ENCODE results near the gene METAP2.

The METAP2 gene

DNA sequence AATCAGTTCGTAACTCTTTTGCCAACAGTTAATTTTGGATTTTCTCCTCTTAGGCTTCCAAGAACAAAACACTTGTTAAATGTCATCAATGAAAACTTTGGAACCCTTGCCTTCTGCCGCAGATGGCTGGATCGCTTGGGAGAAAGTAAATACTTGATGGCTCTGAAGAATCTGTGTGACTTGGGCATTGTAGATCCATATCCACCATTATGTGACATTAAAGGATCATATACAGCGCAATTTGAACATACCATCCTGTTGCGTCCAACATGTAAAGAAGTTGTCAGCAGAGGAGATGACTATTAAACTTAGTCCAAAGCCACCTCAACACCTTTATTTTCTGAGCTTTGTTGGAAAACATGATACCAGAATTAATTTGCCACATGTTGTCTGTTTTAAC lies 39.6 kb downstream of the METAP2 start:
- no peak for DNase-seq (ENCODE audit: low spot score)

DNA sequence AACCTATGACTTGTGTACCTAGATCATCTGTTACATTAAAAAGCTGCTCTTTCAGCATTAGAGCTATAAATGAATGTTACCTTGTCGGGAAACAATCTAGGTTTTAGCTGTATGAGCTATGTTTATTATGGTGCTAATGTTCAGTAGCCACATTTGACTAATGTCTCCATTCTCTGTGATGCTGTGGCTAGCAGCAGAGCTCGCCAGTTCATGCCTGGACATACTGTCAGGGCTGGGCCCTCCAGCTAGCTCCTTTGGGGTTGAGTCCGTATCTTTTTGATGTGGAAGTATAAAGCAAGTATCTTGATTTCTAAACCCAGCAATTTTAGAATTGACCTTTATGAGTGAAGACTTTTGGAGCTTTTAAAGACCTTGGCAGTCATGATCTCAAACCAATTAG lies 41.2 kb downstream of the METAP2 start:
- no peak for DNase-seq (ENCODE audit: low spot score)

DNA sequence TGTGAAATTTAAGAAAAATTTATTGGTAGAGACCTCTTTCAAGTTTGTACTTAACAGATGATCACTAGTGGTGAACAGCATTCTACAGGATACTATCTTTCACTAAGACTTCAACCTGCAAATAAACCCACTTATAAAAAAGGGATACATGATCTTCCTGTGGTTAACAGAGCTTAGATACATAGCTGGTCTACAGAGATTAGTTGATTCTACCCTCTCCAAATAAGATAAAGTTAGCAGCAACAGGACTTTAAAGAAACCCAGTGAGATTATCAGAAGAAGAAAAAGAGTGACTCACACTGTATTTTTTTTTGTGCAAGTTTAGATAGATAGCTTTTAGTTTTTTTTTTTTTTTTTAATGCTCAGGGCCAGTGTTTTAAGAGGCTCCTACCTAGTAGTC lies 42.8 kb downstream of the METAP2 start:
- no peak for DNase-seq (ENCODE audit: low spot score)

DNA sequence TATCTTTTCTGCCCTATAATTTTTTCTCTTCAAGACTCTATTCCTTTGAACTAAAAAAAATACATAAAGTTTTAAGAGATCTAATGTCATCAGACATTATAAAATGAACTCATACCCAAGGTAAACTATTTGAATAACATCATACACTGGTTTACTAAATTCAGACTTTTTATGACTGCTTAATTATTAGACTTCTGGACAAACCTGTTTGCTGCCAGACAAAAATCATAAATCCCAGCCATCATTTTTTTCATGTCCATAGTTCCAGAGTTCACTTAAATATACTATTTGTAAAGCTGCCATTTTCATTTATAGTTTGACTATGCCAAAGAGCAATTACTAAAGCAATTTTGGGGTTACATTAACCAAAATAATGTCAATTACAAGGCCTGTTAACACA lies 43.3 kb downstream of the METAP2 start:
- no peak for DNase-seq (ENCODE audit: low spot score)

DNA sequence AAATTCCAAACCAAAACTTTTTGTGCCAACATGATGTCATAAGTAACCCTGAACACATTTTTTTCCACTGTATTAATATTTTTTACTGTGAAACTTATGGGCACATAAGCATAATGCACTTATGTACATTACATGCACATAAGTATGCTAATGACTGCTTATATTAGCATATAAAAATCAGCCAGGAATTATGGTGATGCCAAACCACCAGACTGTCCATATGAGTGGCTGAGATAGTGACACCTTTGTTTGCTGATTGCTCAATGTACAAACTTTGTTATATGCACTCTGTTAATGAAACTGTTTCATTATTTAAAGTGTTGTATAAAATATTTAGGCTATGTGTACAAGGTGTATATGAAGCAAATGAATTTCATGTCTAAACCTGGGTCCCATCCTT lies 45.0 kb downstream of the METAP2 start:
- DNase-seq (ENCODE audit: low spot score): no peak

DNA sequence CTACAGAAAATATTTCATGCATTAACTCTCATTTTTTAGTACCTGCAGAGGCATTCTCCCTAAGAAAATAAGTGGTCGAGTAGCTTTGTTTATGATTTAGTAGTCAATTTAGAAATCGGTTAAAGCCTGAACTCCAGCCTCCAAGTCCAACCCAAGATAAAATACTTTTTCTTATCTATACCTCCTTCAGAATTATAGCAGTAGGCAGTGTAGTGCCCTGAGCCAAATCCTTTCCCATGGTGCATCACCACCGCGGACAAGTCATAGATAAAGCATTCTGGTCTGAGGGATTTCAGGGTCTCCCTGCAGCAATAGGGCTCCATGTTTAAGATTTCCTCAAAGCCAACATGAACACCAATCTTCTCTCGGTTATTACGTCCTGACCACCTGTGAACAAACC lies 46.9 kb downstream of the METAP2 start:
- DNase-seq (ENCODE audit: low spot score): no peak

DNA sequence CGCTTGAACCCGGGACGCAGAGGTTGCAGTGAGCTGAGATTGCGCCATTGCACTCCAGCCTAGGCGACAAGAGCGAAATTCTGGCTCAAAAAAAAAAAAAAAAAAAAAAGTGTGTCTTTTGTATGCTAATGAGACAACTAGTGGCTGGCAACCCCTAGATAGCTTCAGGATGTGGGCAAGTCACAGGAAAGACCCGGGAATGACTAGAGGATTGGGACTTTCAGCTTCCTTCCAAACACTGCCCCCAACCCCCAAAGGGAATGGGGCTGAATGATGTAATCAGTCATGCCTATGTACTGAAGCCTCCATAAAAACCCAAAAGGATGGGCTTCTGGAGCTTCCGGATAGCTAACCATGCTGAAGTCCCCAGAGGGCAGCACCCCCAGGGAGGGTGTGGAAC lies 48.7 kb downstream of the METAP2 start:
- no peak for DNase-seq (ENCODE audit: low spot score)

DNA sequence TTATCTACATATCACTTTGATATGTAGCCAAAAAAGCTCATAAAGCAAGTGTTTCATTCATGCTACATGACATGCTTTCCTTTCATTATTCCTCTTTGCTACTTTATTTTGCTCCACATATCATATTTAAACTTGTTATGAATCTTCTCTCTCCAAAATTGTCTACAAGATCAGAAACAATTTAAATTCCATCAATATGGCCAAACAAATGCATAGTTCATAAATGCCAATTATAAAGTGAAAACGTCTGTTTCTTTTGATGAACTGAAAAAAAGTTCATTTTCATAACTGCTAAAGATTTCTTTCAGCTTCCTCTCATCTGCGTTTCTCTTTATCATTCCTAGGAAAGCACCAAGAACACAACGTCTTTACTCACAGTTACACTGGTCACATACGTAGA lies 54.5 kb downstream of the METAP2 start:
- DNase-seq (ENCODE audit: low spot score): no peak

DNA sequence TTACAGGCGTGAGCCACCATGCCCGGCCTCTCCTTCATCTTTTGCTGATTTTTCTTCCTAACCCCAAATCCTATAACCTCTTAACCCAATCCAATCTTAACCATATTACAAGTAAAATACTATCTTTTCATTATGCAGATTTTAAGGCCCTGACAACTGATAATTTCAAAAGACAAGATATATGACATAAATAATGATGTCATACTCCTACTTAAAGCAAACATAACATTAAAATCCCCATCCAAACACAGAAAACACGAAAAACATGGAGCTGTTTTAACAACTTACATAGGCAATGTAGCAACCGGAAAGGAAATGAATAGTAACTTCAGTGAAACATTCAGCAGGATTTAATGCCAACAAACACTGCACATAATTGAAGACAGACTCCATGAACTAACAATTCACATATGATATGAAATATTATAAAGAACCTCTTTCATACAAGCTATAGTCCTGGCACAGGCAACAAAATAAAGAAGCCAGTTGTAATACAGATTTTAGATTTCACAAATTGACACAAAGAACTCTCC lies 55.8 kb downstream of the METAP2 start:
- DNase-seq (ENCODE audit: low spot score): peak; percentile 34

DNA sequence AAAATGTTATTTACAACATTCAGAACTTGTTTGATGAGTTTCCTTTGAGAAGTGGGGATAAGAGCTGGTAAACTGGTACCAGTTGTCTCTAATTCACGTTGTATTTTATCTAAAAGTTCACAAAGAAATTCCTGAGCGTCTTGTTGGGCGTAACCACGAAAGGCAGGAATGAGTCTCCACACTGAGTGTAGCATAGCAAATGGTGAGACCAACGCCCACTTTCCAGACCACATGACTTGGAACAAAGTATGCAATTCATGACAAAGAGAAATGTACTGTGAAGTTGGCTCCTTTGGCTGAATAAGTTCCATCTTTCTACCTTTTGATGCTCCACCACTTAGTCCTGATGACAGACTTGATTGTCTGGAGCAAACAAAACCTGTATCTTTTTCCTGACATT lies 58.9 kb downstream of the METAP2 start:
- DNase-seq (ENCODE audit: low spot score): peak; percentile 42

DNA sequence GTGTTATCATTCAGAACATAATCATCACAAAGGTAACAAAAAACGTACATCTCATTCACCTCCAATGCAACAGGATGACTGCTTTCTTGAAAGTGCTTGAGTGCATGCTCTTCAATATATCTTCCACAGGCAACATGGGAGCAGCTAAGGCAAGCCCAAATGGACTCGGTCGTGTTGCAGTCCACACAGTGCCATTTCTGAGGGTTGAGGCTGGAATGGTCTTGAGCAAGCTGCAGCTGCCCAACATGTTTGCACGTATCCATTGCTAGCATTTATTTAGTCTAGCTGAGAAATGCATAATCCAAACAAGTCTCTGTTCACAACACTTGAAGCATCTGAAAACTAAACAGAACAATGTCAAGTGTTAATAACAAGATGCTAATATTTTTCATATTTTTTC lies 60.0 kb downstream of the METAP2 start:
- no peak for DNase-seq (ENCODE audit: low spot score)

DNA sequence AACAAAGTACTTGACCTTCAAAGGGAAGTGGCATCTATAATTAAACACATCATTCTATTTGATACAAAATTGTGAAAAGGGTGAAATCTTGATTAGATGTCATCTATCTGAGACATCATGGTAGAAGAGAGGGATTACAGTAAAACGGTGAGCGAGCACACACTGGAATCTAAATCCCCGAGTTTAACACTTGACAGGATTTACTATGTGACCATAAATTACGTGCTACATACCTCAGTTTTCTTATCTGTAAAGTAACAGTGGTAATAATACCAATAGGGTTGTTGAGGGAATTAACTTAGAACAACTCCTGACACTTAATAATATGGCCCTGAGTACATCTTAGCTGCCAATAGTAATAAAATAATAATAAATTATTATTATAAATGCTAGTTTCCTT lies 64.1 kb downstream of the METAP2 start:
- DNase-seq (ENCODE audit: low spot score): no peak

DNA sequence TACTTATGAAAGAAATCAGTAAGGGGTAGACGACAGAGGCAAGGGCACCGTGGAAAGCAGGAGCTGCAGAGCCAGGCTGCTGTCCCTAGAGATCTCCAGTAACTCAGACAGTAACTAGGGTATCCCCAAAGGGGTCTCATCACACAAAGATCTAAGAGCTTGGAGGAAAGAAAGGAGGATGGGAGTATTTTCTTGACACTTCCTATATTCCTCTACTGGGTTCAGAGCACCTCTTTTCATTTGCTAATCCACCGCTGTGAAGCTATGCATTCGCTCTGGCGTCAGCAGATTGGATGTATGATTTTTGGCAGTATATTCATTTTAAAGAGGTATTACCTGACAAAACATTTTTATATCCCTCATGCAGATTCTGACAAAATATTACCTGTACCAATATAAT lies 64.7 kb downstream of the METAP2 start:
- DNase-seq (ENCODE audit: low spot score): no peak

DNA sequence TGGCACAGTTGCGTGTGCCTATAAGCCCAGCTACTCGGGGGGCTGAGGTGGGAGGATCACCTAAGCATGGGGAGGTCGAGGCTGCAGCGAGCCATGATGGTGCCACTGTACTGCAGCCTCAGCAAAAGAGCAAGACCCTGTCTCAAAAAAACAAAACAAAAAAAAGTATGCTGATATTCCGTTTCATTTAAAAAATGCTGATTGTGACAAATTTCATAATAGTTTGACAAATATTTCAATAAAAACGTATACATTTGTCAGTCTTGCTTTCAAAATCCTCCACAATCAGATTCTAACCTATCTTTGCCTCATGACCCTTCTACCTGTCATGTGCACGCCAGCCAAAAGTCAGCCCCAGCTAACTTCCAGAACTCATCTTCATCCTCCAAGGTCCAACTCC lies 67.5 kb downstream of the METAP2 start:
- DNase-seq (ENCODE audit: low spot score): no peak

DNA sequence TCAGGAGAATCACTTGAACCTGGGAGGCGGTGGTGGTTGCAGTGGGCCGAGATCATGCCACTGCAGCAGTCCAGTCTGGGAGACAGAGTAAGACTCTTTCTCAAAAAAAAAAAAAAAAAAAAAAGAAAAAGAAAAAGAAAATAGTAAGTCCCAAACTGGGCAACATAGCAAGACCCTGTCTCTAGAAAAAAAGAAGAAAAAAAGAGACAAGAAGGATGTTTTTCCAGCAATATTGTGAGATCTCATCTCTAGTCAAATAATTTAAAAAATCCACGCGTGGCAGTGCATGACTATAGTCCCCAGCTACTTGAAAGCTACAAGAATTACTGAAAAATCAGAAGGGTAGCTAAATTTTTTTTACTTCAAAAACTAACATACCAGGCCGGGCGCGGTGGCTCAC lies 69.4 kb downstream of the METAP2 start:
- no peak for DNase-seq (ENCODE audit: low spot score)

DNA sequence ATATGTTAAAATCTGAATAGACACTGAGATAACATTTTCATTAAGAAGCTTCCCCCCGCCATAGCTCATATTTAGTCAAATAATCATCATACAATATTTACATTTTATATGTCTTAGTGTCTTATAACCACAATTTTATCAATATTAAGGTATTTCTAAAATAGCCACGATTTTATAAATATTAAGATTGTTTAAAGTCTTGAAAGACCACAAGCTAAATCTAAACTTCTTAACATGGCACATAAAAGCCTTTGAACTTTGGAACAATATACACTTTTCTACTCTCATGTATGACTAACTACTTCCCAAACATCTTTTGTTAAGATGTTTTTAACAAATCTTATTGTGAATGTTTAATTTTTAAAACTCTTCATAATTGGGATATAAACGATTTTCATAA lies 70.8 kb downstream of the METAP2 start:
- no peak for DNase-seq (ENCODE audit: low spot score)

DNA sequence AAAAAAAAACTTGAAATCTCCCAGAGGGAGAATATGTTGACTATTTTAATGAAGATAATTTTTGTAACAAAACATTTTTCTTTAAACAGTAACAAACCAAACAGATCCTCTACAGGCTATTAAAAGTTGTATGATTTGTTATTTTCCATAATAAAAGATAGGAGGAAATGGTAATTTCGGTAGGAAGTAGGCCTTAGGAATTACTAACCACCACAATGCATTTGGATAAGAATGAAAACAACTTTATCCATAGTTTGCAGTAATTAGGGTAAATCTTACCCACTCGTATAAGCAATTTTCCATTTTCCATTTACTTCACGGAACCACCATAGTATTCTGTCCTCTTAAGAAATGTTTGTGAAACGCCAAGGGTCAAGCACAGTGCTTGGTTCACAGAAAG lies 71.4 kb downstream of the METAP2 start:
- no peak for DNase-seq (ENCODE audit: low spot score)

DNA sequence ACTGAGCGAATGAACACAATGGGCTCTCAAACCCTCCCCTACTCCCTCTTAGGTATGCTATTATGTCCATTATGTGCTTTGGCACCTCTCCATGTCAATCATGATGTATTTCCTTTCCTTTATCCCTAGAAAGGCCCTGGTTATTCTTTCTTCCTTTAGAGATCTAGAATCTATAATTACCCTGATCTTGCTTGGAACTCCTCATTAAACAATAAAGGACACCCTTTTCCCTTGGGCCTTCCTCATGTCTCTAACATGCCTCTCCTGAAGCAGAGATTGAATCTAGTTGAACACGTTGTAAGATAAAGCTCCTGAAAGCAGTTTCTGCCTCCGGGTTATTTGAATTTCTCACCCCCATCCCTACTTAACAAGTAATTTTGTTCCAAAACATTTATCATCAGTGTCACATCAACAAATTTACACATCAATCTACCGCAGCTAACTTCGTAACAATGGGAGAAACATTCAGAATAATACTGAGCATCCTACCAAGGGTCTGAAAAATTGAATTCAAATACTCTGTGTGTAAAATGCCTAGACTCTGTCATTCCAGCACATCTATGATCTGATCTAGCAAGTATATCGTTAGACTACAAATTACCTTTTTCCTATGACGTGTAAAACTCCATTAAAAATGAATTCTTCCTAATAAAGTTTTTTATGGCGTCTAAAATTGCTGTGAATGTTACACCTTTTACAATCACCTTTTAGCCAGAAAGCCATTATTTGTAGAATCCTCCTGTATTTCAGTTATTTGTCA lies 72.0 kb downstream of the METAP2 start:
- no peak for DNase-seq (ENCODE audit: low spot score)

DNA sequence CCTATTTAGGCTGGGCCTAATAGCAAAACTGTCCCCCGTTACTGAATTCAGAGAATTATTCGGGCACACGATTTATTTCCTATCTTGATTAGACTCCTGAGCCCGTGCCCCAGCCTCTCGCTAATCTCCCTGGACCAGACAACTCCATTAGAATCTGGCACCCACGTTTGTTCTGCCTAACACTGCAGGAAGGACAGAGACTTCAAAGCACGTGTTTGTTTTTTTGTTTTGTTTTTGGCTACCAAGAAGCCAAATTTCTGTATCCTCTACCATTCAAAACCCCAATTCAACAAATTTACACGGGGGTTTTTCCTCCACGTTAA lies 72.5 kb downstream of the METAP2 start:
- DNase-seq (ENCODE audit: low spot score): no peak

DNA sequence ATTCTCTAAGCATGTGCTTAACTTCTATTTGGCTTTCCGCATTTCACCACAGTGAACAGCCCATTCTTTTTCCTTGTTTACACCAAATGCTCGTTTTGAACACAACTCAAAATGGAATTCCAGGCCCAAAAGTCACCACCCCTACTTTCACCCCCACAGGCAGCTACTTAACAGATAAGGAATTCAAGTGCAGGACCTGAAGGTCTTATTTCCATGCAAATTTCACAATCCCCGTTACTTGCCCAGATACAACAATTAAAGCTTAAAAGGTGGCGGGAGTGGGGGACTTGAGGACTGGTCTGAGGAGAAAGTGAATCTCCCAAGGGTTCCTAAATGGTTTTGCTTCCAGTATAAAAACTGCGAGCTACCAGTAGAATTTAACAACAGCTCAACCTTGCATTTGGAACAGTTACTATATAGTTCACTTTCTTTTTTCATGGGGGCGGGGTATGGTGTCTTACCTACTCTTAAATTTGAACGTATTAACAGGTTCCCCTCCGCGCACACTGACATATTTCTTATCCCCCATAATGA lies 73.6 kb downstream of the METAP2 start:
- DNase-seq (ENCODE audit: low spot score): peak; percentile 51

DNA sequence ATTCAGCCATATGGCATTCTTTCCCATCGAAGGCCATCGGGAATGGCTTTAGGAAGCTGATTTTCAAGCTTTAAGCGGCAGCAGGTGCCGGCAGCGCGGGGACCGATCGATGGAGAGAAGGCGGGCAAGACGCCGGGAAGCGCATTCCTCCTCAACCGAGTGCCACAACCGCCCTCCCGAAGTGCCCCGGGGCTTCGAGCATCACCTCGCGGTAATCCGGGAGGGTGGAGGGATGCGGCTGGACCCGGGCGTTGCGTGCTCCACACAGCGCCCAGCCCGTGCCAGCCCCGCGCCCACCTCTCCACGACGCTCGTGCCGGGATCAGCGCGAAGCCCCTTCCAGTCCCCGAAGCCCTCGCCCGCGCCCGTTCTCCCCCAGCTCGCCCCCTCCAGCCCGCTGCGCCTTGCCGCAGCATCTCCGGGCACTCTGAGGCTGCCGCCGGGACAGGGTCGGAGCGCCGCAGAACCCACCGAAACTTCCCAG lies 74.1 kb downstream of the METAP2 start:
- DNase-seq (ENCODE audit: low spot score): peak; percentile 19

DNA sequence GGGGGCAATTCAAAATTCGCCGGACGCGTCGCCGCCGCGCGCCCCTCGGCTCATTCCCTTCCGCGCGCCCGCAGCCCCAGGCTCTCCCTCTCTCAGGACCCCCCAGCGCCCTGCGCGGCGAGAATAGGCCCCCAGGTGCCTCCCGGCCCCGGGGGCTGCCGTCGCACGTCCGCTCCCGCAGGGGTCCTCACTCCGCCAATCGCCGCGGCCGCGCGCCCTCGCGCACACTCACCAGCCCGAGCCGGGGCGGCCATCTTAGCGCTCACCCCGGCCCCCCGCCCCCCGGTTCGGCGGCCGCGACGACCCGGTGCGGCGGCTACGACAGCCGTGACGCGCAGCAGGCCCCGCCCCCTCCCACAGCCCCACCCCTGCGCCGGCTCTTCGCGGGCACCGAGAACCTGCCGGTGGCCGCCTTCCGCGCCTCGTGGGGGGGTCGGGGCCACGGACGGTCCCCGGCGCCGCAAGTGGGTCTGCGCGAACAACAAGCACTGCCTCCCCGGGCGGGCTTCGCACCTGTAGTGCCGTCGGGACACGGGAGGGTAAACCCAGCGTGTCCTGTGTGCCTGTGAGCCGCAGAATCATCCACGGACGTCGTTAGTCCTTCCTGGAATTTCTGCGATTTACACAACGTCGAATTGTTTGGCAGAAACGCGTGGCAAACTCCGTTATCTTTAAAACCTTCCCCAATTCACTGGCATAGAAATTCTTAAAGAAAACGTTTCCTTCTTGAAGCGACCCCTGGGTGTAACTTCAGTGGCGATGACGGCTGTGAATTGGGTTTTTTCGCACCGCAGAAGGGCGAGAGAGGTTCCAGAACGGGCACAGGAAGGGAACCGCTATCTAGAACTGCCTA lies 74.8 kb downstream of the METAP2 start:
- DNase-seq (ENCODE audit: low spot score): peak; percentile 10

Data from GM03348 (cell line).